DMS 273 (cell line): ENCODE results near the gene SEMA5B.
A peak's percentile ranks its signal among the peaks of the same experiment; 100 is the strongest.

Experiments used
- DNase-seq: peaks from one replicate; lab custom pipeline; 2025; ENCODE audit not compliant: unreplicated experiment; lab: John Stamatoyannopoulos, UW

SEMA5B gene

GRCh38 chr3:122903171-122903570, 124.4 kb downstream of the SEMA5B start:
- DNase-seq, result peak; percentile 34

DNA sequence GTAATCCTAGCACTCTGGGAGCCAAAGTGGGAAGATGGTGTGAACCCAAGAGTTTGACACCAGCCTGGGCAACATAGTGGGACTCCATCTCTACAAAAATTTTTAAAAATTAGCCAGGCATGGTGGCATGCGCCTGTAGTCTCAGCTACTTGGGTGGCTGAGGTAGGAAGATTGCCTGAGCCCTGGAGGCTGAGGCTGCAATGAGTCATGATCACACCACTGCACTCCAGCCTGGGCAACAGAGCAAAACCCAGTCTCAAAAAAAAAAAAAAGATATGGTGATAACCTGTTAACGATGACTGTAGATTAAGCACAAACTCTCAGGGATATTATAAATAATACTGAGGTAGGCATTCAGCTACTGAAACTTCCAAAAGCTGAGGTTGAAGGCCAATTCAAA, 125.2 kb downstream of the SEMA5B start:
- DNase-seq, result no peak

DNA sequence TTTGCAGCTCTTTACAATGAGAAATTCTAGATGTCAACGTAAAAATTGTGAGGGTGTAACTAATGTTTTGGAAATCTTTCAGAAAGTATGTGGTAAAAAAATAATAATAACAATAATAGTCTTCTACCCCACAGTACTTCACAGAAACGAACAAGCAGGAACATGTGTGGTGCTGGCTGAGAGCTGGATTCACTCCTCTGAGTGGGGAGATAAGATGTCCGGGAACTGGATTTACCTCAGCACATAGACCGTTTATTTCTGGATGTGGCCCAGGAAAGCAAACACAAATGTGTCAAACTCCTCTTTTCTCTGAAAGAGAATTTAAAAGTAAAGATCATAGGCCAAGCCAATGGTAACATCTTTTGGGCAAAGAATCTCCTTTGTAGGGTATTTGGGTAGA, 129.3 kb downstream of the SEMA5B start:
- no peak for DNase-seq

DNA sequence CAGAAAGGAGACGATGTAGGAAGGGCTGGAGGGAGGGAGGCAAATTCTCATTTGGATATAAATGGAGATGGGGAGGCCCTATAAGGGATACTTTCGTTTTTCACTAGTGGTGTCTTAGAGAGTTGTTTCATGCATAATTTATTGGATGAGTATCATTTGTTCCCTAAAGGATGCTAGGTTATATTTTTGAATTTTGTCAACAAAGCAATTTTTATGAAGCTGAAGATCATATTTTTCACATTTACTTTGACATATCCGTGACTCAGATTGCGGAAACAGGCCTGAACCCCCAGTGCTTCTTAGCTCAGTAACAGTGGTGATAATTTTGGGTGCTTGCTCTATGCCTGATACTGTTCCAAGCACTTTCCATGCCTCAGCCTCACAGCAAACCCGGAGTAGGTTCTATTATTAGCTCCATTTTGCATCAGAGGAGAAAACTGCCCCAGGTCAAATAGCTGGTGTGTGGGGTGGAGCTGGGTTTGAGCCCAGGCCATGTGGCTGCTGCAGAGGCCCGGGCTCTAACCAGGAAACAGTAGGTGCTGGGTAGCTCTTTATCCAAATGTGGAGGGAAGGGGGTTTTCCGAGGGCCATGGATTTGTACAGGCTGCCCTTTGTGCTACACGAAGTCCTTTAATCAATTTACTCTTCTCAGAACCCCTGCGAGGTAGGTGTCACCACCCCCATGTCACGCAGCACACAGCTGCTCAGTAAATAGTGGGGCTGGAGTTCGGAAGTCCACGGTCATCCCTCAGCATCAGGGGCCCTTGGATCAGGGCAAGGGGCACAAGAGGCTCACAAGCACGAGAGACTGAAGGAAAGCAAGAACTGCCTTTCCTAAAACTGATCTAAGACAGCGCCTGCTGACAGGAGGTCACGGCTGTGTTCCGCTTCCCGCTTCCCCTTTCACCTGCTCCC, 133.6 kb downstream of the SEMA5B start:
- no peak for DNase-seq

DNA sequence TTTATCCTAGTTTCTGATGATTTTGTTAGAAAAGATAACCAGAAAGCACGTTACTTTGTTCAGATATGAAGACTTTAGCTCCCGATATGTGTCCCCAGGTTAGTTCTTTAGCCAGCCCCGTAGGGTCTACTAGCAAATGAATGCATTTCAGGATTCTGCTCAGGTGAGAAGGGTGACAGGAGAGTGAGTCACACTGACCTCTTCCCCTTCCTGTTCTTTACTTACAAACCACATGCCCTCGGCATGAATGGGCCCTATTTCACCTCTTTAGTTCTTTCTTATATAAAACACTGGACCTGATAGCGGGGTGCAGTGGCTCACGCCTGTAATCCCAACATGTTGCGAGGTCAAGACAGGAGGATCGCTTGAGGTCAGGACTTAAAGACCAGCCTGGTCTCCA, 134.3 kb downstream of the SEMA5B start:
- no peak for DNase-seq

DNA sequence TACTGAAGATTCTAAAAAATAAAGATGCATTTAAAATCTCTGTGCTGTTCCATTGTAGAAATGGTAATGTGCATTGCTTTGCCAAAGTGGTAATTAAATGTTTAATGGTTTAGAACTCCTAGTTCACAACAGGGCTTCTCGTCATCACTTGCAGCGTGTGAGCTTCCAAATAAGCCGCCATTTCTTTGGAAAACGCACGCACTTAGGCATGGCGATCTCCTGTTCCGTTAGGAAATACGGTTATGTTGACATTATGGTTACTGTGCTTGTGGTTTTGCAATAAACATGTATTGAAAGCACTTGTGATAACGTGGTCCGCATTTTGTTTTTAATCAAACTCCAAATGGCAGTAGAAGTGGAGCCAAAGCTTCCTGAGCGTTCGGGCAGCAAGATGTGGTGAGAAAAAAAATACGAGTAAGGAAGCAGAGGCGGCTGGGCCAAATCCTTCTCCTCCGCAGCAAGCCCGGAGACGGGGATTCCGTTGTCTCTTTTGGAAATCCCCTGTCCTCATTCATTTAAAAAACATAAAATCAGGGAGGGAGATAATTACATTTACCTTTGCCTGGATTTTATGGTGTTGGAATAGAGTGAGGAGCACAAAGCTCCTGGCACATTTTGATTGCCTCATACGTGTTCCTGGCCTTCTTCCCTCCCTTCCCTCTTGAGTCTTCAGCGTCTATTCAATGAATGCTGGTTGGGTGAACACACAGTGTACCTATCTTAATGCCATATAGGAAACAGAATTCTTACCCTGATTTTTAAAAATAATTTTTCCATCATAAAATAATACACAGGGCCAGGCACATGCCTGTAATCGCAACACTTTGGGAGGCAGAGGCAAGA, 135.2 kb downstream of the SEMA5B start:
- no peak for DNase-seq

- peak; percentile 45 for DNase-seq
Measured at GRCh38 chr3:122890720-122891220, 136.8 kb downstream of the SEMA5B start.

GRCh38 chr3:122890077-122890719, 137.4 kb downstream of the SEMA5B start:
- DNase-seq, result peak; percentile 99

DNA sequence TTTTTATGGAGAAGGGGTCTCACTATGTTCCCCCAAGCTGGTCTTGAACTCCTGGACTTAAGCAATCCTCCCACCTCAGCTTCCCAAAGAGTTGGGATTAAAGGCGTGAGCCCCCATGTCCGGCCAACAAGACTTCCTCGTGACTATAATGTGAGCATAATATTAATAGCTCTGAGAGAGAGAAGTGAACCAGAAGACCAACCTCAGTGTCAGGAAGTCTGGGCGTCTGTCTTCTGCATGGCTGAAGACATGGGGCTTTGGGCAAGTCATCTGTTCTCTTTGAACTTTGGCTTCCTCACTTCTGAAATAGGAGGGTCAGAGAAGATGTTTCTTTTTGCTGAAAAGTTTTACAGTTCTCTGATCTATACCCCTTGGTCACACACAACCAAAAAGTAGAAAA, 140.6 kb downstream of the SEMA5B start:
- DNase-seq, result no peak

- DNase-seq, result no peak
Measured at GRCh38 chr3:122886251-122886650, 141.3 kb downstream of the SEMA5B start.

- no peak for DNase-seq
Measured at GRCh38 chr3:122882361-122882947, 145.1 kb downstream of the SEMA5B start.

- no peak for DNase-seq
Measured at GRCh38 chr3:122880624-122881023, 146.9 kb downstream of the SEMA5B start.

DNA sequence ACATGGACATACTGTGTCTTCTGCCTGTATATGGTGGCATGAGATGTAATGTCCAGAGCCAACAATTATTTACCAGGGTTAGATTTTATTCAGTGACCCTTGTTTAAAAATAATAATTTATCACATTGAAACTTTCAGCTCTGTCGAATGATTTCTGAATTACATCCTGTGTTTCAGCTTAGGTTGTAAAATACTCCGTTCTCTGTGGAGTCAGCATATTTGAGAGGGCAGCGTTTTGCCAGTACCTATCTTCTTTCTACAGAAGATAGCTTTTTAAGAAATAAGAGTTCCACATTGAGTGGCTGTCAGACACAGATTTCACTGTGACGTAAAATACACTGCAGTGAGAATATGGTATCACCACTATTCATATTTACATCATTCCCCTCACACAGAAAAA, 147.4 kb downstream of the SEMA5B start:
- DNase-seq, result no peak

DNA sequence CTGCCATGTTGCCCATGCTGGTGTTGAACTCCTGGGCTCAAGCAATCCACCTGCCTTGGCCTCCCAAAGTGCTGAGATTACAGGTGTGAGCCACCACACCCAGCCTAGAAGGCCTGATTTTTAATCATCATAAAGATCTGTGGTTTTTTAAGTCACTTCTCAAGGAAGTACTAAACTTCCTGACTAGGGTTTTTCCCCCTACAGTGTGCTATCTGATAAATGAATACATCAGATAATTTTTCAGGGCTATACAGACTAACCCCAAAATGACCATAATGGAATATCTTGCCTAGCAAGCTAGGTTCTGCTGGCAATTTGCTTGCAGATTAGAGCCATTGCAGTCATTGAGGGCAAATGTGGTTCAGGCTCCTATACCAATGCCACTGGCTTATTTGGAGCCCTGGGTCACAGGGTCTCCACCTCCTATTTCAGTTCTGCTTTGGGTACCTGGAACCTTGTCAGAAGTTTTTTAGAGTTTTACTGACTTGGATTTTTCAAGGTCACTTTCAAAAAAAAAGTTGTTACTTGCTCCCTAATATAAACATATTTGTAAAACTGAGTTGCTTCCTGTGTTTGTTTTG, 151.9 kb downstream of the SEMA5B start:
- DNase-seq, result no peak

DNA sequence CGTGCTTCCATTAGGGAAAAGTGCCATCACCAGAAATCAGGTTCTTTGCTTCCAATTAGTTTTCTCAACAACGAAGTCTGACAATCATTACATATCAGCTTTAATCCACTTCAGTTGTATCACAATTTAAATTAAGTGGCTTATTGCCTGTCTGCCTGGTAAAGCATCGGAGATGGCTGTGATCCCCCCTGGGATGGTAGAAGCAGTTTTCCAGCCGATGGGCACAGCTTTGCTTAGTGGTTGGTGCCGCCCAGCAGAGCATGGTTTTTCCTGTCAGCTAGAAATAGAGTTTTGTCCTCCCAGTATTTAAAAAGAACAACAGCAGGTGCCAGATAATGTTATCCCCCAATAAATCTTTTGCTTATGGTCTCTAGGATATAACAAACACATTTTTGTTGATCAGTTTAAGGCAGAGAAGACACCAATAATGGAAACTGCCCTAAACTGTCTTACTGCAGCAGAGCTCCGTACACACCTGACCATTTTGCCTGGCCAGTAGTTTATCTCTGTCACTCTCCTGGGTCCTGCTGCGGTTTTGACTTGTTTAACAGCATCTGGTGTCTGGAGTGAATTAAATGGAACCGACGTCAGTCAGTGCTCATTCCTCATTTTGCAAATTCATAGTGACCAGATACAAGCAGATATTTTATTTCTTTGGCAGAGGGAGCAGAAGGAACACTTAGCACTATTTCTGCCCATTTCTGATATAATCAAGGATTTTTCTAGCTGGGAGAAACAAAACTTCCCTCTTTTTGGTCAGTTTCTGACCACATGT, 153.6 kb downstream of the SEMA5B start:
- peak; percentile 51 for DNase-seq

GRCh38 chr3:122868322-122868721, 159.2 kb downstream of the SEMA5B start:
- DNase-seq, result no peak

DNA sequence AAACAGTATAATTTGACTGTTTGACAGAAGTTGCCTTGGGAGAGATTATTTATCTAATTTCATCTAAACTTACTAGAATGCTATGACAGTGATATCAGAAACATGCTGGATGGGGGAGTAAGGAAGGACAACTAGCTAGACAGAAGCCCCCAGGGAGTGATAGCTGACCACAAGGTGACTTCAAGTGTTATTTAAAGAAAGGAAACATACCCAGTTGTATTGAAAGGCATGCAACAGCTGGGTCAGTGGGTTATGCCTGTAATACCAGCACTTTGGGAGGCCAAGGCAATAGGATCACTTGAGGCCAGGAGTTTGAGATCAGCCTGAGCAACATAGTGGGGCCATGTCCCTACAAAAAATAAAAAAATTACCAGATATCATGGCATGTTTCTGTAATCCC, 163.1 kb downstream of the SEMA5B start:
- DNase-seq, result no peak

GRCh38 chr3:122862381-122862780, 165.2 kb downstream of the SEMA5B start:
- no peak for DNase-seq
